ENCODE data around the gene S100A13. TPM values are rescaled to one million over a fixed set of nuclear protein-coding genes. Genes with fewer than 3 reads are reported as not detected.

The S100A13 gene
- total and polyA plus RNA-seq, 8 donors = 18.7 to 271 (median 43.1) TPM

- H3K27ac ChIP-seq = peak overlapping the region; percentile 46 to 89 (median 66)
- H3K4me3 ChIP-seq = no peak overlapping the region
- WGBS, 5 donors = 37 to 58% (median 47%) methylated on average over 3 to 5 of the region's 5 CpGs
- intact Hi-C loops (cut with DNase I; ENCODE audit: low total_unique reads) = no loop called here
- no peaks in the 10 kb centered on the region for H3K9me3 ChIP-seq
- H3K4me1 ChIP-seq = peaks cover 28 to 56% (median 42%) of the 10 kb centered on the region in 4 donors
- H3K27me3 ChIP-seq = no peaks in the 10 kb centered on the region
- DNase-seq = no peak
- TF ChIP-seq POLR2A (IDR thresholded peaks at IDR 0.05) (no peak), EP300 (IDR thresholded peaks at IDR 0.05) (no peak), CTCF (IDR thresholded peaks at IDR 0.05) (no peak), POLR2AphosphoS5 (IDR thresholded peaks at IDR 0.05) (no peak)
- H3K36me3 ChIP-seq = peaks cover 0 to 26% (median 10%) of the 10 kb centered on the region in 4 donors
Measured at GRCh38 chr1:153616917-153617311, 10.4 kb downstream of the S100A13 start.

GRCh38 chr1:153616144-153616916 is 11.0 kb downstream of the S100A13 start, which contains the start of gene S100A14:
Gene S100A14, minus strand, starts transcription at chr1:153616325. Its CDS starts 467 bp downstream, at chr1:153615858.
- Histone ChIP-seq H3K9me3 (no peaks in the 10 kb centered on the region), H3K36me3 (peaks cover 0 to 24% (median 10%) of the 10 kb centered on the region in 4 donors), H3K4me1 (peaks cover 29 to 61% (median 47%) of the 10 kb centered on the region in 4 donors), H3K27me3 (no peaks in the 10 kb centered on the region), H3K27ac (peak within 1 kb of the TSS; percentile 48 to 89 (median 66)), H3K4me3 (peak within 1 kb of the TSS; percentile 3 to 43 (median 18))
- intact Hi-C loops (cut with DNase I; ENCODE audit: low total_unique reads) = no loop called here
- TF ChIP-seq POLR2AphosphoS5 (IDR thresholded peaks at IDR 0.05) (peak in 1 of 3 donors; percentile 67), EP300 (IDR thresholded peaks at IDR 0.05) (no peak)
- WGBS, 5 donors = 23 to 55% (median 38%) methylated on average over 9 to 10 of the region's 10 CpGs
- peak; percentile 92 to 94 for DNase-seq

- H3K27me3 ChIP-seq = no peaks in the 10 kb centered on the region
- 70 to 93% (median 78%) methylated on average over 2 of the region's 2 CpGs for WGBS, 5 donors
- intact Hi-C loops (cut with DNase I; ENCODE audit: low total_unique reads) = no loop called here
- no peaks in the 10 kb centered on the region for H3K9me3 ChIP-seq
- H3K4me3 ChIP-seq = peak overlapping the region; percentile 3 to 43 (median 18)
- no peak for DNase-seq
- TF ChIP-seq EP300 (IDR thresholded peaks at IDR 0.05) (no peak), CTCF (IDR thresholded peaks at IDR 0.05) (no peak), POLR2A (IDR thresholded peaks at IDR 0.05) (no peak), POLR2AphosphoS5 (IDR thresholded peaks at IDR 0.05) (no peak)
- peaks cover 39 to 71% (median 56%) of the 10 kb centered on the region in 4 donors for H3K4me1 ChIP-seq
- peaks cover 0 to 24% (median 8%) of the 10 kb centered on the region in 4 donors for H3K36me3 ChIP-seq
- H3K27ac ChIP-seq = peak overlapping the region; percentile 48 to 89 (median 66)
Measured at GRCh38 chr1:153615406-153615805, 11.9 kb downstream of the S100A13 start.

GRCh38 chr1:153614906-153615305 is 12.4 kb downstream of the S100A13 start:
- Histone ChIP-seq H3K27ac (peak overlapping the region in 3 of 5 donors; percentile 87 to 89 (median 88)), H3K9me3 (no peaks in the 10 kb centered on the region), H3K27me3 (no peaks in the 10 kb centered on the region), H3K36me3 (peaks cover 0 to 20% (median 8%) of the 10 kb centered on the region in 4 donors), H3K4me3 (peak overlapping the region in 1 of 4 donors; percentile 43), H3K4me1 (peaks cover 44 to 76% (median 61%) of the 10 kb centered on the region in 4 donors)
- no peak for DNase-seq
- intact Hi-C loops (cut with DNase I; ENCODE audit: low total_unique reads) = no loop called here
- TF ChIP-seq EP300 (IDR thresholded peaks at IDR 0.05) (no peak), POLR2A (IDR thresholded peaks at IDR 0.05) (no peak), POLR2AphosphoS5 (IDR thresholded peaks at IDR 0.05) (no peak), CTCF (IDR thresholded peaks at IDR 0.05) (no peak)
- WGBS, 5 donors = 84 to 91% (median 90%) methylated on average over 7 of the region's 7 CpGs
